ENCODE measurements around the gene CLDN34. TPM values are rescaled to one million over a fixed set of nuclear protein-coding genes. Genes with fewer than 3 reads are reported as not detected.

CLDN34 gene
- total RNA-seq, 2 experiments from 2014 or later, result not detected

DNA sequence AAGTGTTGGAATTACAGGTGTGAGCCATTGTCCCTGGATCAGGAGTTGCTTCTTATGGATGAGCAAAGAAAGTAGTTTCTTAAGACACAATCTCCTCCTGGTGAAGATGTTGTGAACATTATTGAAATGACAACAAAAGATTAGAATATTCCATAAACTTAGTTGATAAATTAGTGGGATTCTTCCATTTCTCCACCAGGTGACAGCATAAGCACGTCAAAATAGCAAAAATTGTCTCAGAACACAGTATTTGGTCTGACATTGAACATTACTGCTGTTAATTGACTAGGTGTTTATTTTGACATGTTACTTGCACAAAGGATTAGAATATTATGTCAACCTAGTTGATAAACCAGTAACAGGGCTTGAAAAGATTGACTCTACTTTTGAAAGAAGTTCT, 21.6 kb downstream of the CLDN34 start:
- Mint-ChIP-seq H3K36me3 (no peaks in the 10 kb centered on the region), H3K27ac (no peak overlapping the region), H3K9me3 (no peaks in the 10 kb centered on the region), H3K4me1 (ENCODE audit: low read depth) (no peaks in the 10 kb centered on the region), H3K4me3 (no peak overlapping the region), H3K27me3 (no peaks in the 10 kb centered on the region)
- no peak for DNase-seq
- POLR2A ChIA-PET, result no interaction called here
- intact Hi-C loops (cut with micrococcal nuclease), result loop anchor here (1.0 kb wide), 1 partner anchor 131 kb away; no protein-coding TSS in a partner anchor
- CTCF ChIA-PET, result interaction anchor here (0.9 to 2.3 kb wide), 3 partner anchors 8 to 131 kb away, joined by 3 to 20 read pairs (median 6); no protein-coding TSS in a partner anchor

GRCh38 chrX:9992061-9992460, 24.9 kb downstream of the CLDN34 start:
- intact Hi-C loops (cut with micrococcal nuclease), result no loop called here
- POLR2A ChIA-PET, result no interaction called here
- peaks cover 5% of the 10 kb centered on the region for H3K4me1 Mint-ChIP-seq (ENCODE audit: low read depth)
- no peaks in the 10 kb centered on the region for H3K9me3 Mint-ChIP-seq
- no peak for DNase-seq
- CTCF ChIA-PET, result interaction anchor here (1.1 to 2.5 kb wide), 2 partner anchors 105 to 127 kb away, joined by 3 to 26 read pairs; no protein-coding TSS in a partner anchor
- no peak overlapping the region for H3K27ac Mint-ChIP-seq
- no peaks in the 10 kb centered on the region for H3K36me3 Mint-ChIP-seq
- no peaks in the 10 kb centered on the region for H3K27me3 Mint-ChIP-seq
- no peak overlapping the region for H3K4me3 Mint-ChIP-seq

DNA sequence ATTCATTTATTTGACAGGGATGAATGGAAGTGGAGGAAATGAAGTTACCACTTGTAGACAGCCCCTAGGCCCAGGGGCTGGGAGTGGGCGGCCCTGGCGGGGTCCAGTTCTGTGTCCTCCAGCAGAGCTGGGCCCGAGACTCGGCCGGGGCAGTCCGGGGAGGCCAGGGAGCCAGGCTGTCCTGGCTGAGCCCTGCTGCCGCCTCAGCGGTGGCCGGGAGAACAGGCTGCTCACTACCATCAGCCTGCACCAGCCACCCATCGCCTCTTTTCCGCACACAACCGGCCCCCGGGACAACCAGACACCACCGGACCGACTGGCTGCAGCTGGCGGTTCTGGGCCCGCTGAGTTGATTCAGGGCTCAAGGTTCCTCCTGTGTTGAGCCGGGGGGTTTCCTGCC, 25.6 kb downstream of the CLDN34 start:
- Mint-ChIP-seq H3K4me3 (no peak overlapping the region), H3K4me1 (ENCODE audit: low read depth) (peaks cover 12% of the 10 kb centered on the region), H3K9me3 (no peaks in the 10 kb centered on the region), H3K27ac (no peak overlapping the region), H3K27me3 (no peaks in the 10 kb centered on the region), H3K36me3 (no peaks in the 10 kb centered on the region)
- ChIA-PET POLR2A (no interaction called here), CTCF (interaction anchor here (1.1 to 2.5 kb wide), 2 partner anchors 106 to 127 kb away, joined by 3 to 26 read pairs; no protein-coding TSS in a partner anchor)
- intact Hi-C loops (cut with micrococcal nuclease), result no loop called here
- DNase-seq, result no peak

DNA sequence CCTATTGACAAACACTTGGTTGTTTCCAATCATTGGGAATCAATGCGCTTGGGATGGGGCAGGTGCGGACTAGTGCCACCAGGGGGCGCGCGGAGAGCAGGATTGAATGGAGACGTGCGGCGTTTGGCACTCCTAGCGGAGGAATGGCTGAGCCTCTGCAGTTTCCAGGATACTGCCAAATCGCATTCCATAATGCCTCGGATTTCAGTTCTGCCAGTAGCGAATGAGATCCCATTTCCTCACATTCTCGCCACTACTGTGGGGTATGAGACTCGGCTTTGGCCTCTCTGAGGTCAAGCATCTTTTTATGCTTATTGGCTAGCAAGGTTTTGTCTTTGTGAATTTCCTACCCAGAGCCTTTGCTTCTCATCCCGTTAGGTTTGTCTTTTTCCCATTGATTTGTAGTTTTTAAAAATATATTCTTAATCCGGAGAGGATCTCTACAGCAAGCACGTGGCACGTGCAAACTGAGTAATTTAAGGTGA, 28.7 kb downstream of the CLDN34 start:
- no peak overlapping the region for H3K4me3 Mint-ChIP-seq
- H3K9me3 Mint-ChIP-seq, result no peaks in the 10 kb centered on the region
- no peaks in the 10 kb centered on the region for H3K36me3 Mint-ChIP-seq
- POLR2A ChIA-PET, result interaction anchor here (1.5 kb wide), 1 partner anchor 121 kb away, joined by 4 read pairs; no protein-coding TSS in a partner anchor
- no peaks in the 10 kb centered on the region for H3K27me3 Mint-ChIP-seq
- intact Hi-C loops (cut with micrococcal nuclease), result loop anchor here (2.0 kb wide), 1 partner anchor 111 kb away; no protein-coding TSS in a partner anchor
- peak; percentile 78 for DNase-seq
- CTCF ChIA-PET, result interaction anchor here (0.6 to 5.4 kb wide), 10 partner anchors 8 to 124 kb away, joined by 3 to 121 read pairs (median 4); no protein-coding TSS in a partner anchor
- no peak overlapping the region for H3K27ac Mint-ChIP-seq
- H3K4me1 Mint-ChIP-seq (ENCODE audit: low read depth), result peaks cover 20% of the 10 kb centered on the region

- intact Hi-C loops (cut with micrococcal nuclease), result loop anchor here (1.0 kb wide), 6 partner anchors 14 to 123 kb away; no protein-coding TSS in a partner anchor
- Mint-ChIP-seq H3K36me3 (no peaks in the 10 kb centered on the region), H3K4me3 (no peak overlapping the region), H3K27ac (no peak overlapping the region), H3K9me3 (no peaks in the 10 kb centered on the region), H3K27me3 (no peaks in the 10 kb centered on the region), H3K4me1 (ENCODE audit: low read depth) (peaks cover 20% of the 10 kb centered on the region)
- POLR2A ChIA-PET, result interaction anchor here (1.2 to 1.5 kb wide), 3 partner anchors 86 to 120 kb away, joined by 3 to 9 read pairs (median 4); no protein-coding TSS in a partner anchor
- no peak for DNase-seq
- CTCF ChIA-PET, result interaction anchor here (0.6 to 5.4 kb wide), 19 partner anchors 7 to 123 kb away, joined by 3 to 121 read pairs (median 4); no protein-coding TSS in a partner anchor
Measured at GRCh38 chrX:9997041-9997440, 29.9 kb downstream of the CLDN34 start.

DNA sequence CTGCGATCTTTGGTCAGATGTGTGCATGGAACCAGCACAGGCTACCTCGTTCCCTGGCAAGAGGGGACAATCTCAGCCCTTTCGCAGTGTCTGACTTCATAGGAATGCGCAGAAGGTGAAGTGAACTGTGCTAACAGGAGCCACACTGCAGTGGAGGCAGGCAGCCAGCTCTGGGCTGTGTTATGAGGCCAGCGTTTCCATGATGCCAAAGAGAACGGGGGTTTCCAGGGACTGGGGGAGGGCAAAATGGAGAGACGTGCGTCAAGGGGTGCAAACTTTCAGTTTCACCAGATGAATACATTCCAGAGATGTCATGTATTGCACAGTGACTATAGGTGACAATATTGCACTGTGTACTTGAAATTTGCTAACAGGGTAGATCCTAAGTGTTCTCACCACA, 30.4 kb downstream of the CLDN34 start:
- peak; percentile 88 for DNase-seq
- Mint-ChIP-seq H3K9me3 (no peaks in the 10 kb centered on the region), H3K27ac (peak overlapping the region; percentile 51), H3K4me3 (no peak overlapping the region), H3K36me3 (no peaks in the 10 kb centered on the region), H3K27me3 (no peaks in the 10 kb centered on the region), H3K4me1 (ENCODE audit: low read depth) (peaks cover 20% of the 10 kb centered on the region)
- intact Hi-C loops (cut with micrococcal nuclease), result loop anchor here (1.0 kb wide), 6 partner anchors 14 to 123 kb away; no protein-coding TSS in a partner anchor
- ChIA-PET CTCF (interaction anchor here (0.6 to 5.4 kb wide), 19 partner anchors 9 to 122 kb away, joined by 3 to 121 read pairs (median 4); no protein-coding TSS in a partner anchor), POLR2A (interaction anchor here (0.7 to 1.5 kb wide), 4 partner anchors 13 to 120 kb away, joined by 3 to 9 read pairs (median 4); no protein-coding TSS in a partner anchor)

DNA sequence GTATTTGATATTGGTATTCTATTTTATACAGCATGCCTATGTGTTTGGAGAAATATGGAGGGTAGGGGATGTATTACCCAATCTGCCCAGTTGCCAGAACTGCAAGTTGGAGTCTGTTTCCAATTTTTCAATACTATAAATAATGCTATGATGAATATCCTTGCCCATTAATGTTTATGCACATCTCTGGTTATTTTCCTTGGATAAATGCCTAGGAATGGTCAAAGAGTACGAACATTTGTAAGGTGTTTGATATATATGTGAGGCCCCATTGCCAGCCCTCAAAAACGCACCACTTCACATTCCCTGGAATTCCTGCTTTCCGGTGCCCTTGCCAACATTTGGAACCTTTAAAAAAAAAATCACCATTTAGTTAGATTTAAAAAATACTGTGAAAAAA, 34.3 kb downstream of the CLDN34 start:
- CTCF ChIA-PET, result no interaction called here
- intact Hi-C loops (cut with micrococcal nuclease), result no loop called here
- Mint-ChIP-seq H3K36me3 (no peaks in the 10 kb centered on the region), H3K9me3 (no peaks in the 10 kb centered on the region), H3K4me1 (ENCODE audit: low read depth) (peaks cover 26% of the 10 kb centered on the region), H3K27ac (no peak overlapping the region), H3K4me3 (no peak overlapping the region), H3K27me3 (no peaks in the 10 kb centered on the region)
- POLR2A ChIA-PET, result no interaction called here
- DNase-seq, result no peak

DNA sequence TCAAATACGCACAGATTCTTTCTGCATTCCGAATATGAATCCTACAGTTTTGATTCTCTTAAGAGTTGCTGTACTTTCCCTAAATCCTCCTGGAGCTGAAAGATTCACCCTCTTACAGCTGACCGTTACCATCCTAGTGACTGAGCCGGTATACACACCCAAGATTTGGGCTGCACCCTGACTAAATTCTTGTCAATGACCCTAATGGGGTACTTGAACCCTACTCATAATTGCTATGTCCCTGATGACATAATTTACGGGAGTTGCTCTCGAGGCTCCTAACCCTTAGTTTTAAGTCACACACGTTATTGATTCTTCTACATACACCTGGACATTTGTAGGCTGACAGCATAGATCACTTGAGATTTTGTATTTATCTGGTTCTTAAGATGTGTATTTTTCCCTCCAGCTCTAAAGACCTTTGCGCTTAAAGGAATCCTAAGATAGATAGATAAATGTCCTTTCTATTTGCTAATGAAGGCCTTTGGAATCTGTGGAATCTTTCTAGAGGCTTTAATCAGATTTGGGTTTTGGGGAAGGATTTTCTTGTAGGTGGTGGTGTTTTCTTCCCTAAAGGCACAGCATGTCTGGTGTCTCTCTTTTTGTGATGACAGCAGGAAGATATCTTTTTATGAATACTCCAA, 37.8 kb downstream of the CLDN34 start:
- Mint-ChIP-seq H3K36me3 (no peaks in the 10 kb centered on the region), H3K4me3 (no peak overlapping the region), H3K4me1 (ENCODE audit: low read depth) (peaks cover 11% of the 10 kb centered on the region), H3K27ac (no peak overlapping the region), H3K27me3 (no peaks in the 10 kb centered on the region), H3K9me3 (no peaks in the 10 kb centered on the region)
- no peak for DNase-seq
- intact Hi-C loops (cut with micrococcal nuclease), result no loop called here
- CTCF ChIA-PET, result interaction anchor here (1.1 to 1.2 kb wide), 2 partner anchors 9 to 115 kb away, joined by 3 to 4 read pairs; no protein-coding TSS in a partner anchor
- POLR2A ChIA-PET, result no interaction called here

- Mint-ChIP-seq H3K27me3 (no peaks in the 10 kb centered on the region), H3K4me1 (ENCODE audit: low read depth) (peaks cover 19% of the 10 kb centered on the region), H3K9me3 (no peaks in the 10 kb centered on the region), H3K36me3 (no peaks in the 10 kb centered on the region), H3K4me3 (no peak overlapping the region), H3K27ac (no peak overlapping the region)
- intact Hi-C loops (cut with micrococcal nuclease), result no loop called here
- CTCF ChIA-PET, result no interaction called here
- POLR2A ChIA-PET, result no interaction called here
- DNase-seq, result no peak
Measured at GRCh38 chrX:10006086-10006485, 38.9 kb downstream of the CLDN34 start.

GRCh38 chrX:10006770-10007169, 39.6 kb downstream of the CLDN34 start:
- ChIA-PET POLR2A (no interaction called here), CTCF (no interaction called here)
- intact Hi-C loops (cut with micrococcal nuclease), result no loop called here
- no peaks in the 10 kb centered on the region for H3K36me3 Mint-ChIP-seq
- H3K4me3 Mint-ChIP-seq, result no peak overlapping the region
- peaks cover 26% of the 10 kb centered on the region for H3K4me1 Mint-ChIP-seq (ENCODE audit: low read depth)
- H3K9me3 Mint-ChIP-seq, result no peaks in the 10 kb centered on the region
- no peak overlapping the region for H3K27ac Mint-ChIP-seq
- H3K27me3 Mint-ChIP-seq, result peaks cover 1% of the 10 kb centered on the region
- no peak for DNase-seq

DNA sequence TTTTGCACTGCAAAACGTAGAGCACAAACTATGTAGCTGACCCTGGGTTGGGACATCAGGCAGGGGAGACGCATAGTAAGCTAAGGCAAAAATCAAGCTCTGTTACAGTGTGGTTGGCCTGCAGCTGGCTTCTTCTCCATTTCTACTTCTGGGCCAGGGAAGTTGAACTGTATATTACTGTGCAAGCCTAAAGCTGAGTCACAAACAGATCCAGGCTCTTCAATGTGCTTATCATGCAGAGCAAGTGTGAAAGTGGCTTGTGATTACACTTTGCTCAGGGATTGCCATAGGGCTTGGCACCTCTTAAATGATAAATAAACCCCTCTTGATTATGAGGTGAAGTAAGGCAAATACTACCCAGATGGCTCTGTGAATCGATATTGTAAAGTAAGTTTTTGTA, 40.5 kb downstream of the CLDN34 start:
- intact Hi-C loops (cut with micrococcal nuclease), result no loop called here
- no peak for DNase-seq
- ChIA-PET CTCF (no interaction called here), POLR2A (no interaction called here)
- H3K9me3 Mint-ChIP-seq, result no peaks in the 10 kb centered on the region
- peaks cover 1% of the 10 kb centered on the region for H3K27me3 Mint-ChIP-seq
- H3K4me1 Mint-ChIP-seq (ENCODE audit: low read depth), result peaks cover 31% of the 10 kb centered on the region
- H3K4me3 Mint-ChIP-seq, result no peak overlapping the region
- H3K36me3 Mint-ChIP-seq, result no peaks in the 10 kb centered on the region
- H3K27ac Mint-ChIP-seq, result no peak overlapping the region

GRCh38 chrX:10008483-10009056, 41.4 kb downstream of the CLDN34 start:
- DNase-seq, result no peak
- POLR2A ChIA-PET, result no interaction called here
- intact Hi-C loops (cut with micrococcal nuclease), result no loop called here
- no peaks in the 10 kb centered on the region for H3K9me3 Mint-ChIP-seq
- H3K36me3 Mint-ChIP-seq, result no peaks in the 10 kb centered on the region
- H3K4me3 Mint-ChIP-seq, result no peak overlapping the region
- CTCF ChIA-PET, result no interaction called here
- peaks cover 6% of the 10 kb centered on the region for H3K27me3 Mint-ChIP-seq
- no peak overlapping the region for H3K27ac Mint-ChIP-seq
- peaks cover 37% of the 10 kb centered on the region for H3K4me1 Mint-ChIP-seq (ENCODE audit: low read depth)
